ENCODE data around the gene VTCN1.
"Not testable (repeated sequence)": the region's sequence is repeated elsewhere in the genome, so short reads cannot be mapped to it uniquely, and the experiment has no call there.

The VTCN1 gene

GRCh38 chr1:117123274-117123673 lies 87.5 kb downstream of the VTCN1 start:
- DNase-seq (ENCODE audit: low read depth), result no peak

- peak; percentile 19 for DNase-seq (ENCODE audit: low read depth)
These were observed 88.2 kb downstream of the VTCN1 start for GRCh38 chr1:117122330-117123025.

- DNase-seq (ENCODE audit: low read depth), result peak; percentile 98
These were observed 89.0 kb downstream of the VTCN1 start, which contains the start of gene TRIM45 for GRCh38 chr1:117121589-117122329. TSS of gene TRIM45 (minus strand) at chr1:117121749. CDS start at chr1:117121201, 548 bp downstream.

- DNase-seq (ENCODE audit: low read depth), result peak; percentile 80
These were observed 89.7 kb downstream of the VTCN1 start for GRCh38 chr1:117120774-117121588.

- DNase-seq (ENCODE audit: low read depth), result not testable (repeated sequence)
These were observed 91.6 kb downstream of the VTCN1 start for GRCh38 chr1:117119144-117119543.

- no peak for DNase-seq (ENCODE audit: low read depth)
These were observed 92.6 kb downstream of the VTCN1 start for GRCh38 chr1:117118137-117118536.

- DNase-seq (ENCODE audit: low read depth), result no peak
These were observed 93.0 kb downstream of the VTCN1 start for GRCh38 chr1:117117697-117118096.

- no peak for DNase-seq (ENCODE audit: low read depth)
These were observed 94.0 kb downstream of the VTCN1 start for GRCh38 chr1:117116784-117117130.

GRCh38 chr1:117116090-117116783 lies 94.5 kb downstream of the VTCN1 start:
- no peak for DNase-seq (ENCODE audit: low read depth)

GRCh38 chr1:117114877-117115276 lies 95.8 kb downstream of the VTCN1 start:
- DNase-seq (ENCODE audit: low read depth), result no peak

- DNase-seq (ENCODE audit: low read depth), result no peak
These were observed 97.5 kb downstream of the VTCN1 start for GRCh38 chr1:117113199-117113598.

GRCh38 chr1:117112047-117112717 lies 98.5 kb downstream of the VTCN1 start:
- no peak for DNase-seq (ENCODE audit: low read depth)

GRCh38 chr1:117110774-117111173 lies 100.0 kb downstream of the VTCN1 start:
- peak; percentile 80 for DNase-seq (ENCODE audit: low read depth)

- DNase-seq (ENCODE audit: low read depth), result no peak
These were observed 103.4 kb downstream of the VTCN1 start for GRCh38 chr1:117107364-117107763.

GRCh38 chr1:117106478-117106877 lies 104.2 kb downstream of the VTCN1 start:
- DNase-seq (ENCODE audit: low read depth), result peak; percentile 34

- DNase-seq (ENCODE audit: low read depth), result no peak
These were observed 105.0 kb downstream of the VTCN1 start for GRCh38 chr1:117105722-117106121.

GRCh38 chr1:117104986-117105385 lies 105.7 kb downstream of the VTCN1 start:
- DNase-seq (ENCODE audit: low read depth), result no peak

- not testable (repeated sequence) for DNase-seq (ENCODE audit: low read depth)
These were observed 108.9 kb downstream of the VTCN1 start for GRCh38 chr1:117101858-117102257.

GRCh38 chr1:117101334-117101733 lies 109.4 kb downstream of the VTCN1 start:
- no peak for DNase-seq (ENCODE audit: low read depth)

- DNase-seq (ENCODE audit: low read depth), result no peak
These were observed 112.3 kb downstream of the VTCN1 start for GRCh38 chr1:117098287-117098890.

- DNase-seq (ENCODE audit: low read depth), result peak; percentile 32
These were observed 113.3 kb downstream of the VTCN1 start for GRCh38 chr1:117097443-117097842.

All from ELR (cell line).